GM10266 (cell line): Measurements from ENCODE around the gene CCDC81.
"Not testable (repeated sequence)": the region's sequence is repeated elsewhere in the genome, so short reads cannot be mapped to it uniquely, and the experiment has no call there.

ENCODE experiments used
- DNase-seq: peaks from one replicate; pipeline ENCODE4 v3.0.0; 2012; ENCODE audit errors: extremely low spot score
- TF ChIP-seq, protein P1 (sequence below): IDR thresholded peaks from 2 replicates; pipeline ENCODE4 v1.5.1; 2012; ENCODE audit warnings: mild to moderate bottlenecking, low read depth; ENCODE audit not compliant: control insufficient read depth, insufficient read depth; ENCODE audit errors: missing control alignments

Gene CCDC81

DNA sequence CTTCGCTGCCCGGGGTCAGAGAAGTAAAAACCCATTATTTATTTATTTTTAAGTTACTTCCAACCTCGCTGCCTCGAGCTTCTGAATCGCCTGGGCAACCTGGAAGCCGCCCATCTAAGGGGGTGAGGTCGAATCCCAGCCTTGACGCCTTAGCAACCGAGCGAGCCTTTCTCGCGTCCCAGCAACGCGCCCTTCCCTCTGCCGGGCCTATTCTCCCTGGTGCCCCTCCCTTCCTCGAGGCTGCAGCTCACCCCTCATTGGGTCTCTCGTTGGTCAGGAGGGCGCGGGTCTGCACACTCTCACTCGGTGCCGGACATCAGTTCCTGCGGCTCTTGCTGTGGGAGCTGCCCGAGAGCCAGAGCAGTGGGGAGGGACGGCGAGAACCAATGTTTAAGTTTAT, at the start of gene CCDC81:
TSS of gene CCDC81 (plus strand) at position 302 of the 400 bp plus-strand sequence. CDS start 277 bp downstream, outside the sequence.
- TF ChIP-seq, protein P1, sequence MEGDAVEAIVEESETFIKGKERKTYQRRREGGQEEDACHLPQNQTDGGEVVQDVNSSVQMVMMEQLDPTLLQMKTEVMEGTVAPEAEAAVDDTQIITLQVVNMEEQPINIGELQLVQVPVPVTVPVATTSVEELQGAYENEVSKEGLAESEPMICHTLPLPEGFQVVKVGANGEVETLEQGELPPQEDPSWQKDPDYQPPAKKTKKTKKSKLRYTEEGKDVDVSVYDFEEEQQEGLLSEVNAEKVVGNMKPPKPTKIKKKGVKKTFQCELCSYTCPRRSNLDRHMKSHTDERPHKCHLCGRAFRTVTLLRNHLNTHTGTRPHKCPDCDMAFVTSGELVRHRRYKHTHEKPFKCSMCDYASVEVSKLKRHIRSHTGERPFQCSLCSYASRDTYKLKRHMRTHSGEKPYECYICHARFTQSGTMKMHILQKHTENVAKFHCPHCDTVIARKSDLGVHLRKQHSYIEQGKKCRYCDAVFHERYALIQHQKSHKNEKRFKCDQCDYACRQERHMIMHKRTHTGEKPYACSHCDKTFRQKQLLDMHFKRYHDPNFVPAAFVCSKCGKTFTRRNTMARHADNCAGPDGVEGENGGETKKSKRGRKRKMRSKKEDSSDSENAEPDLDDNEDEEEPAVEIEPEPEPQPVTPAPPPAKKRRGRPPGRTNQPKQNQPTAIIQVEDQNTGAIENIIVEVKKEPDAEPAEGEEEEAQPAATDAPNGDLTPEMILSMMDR, result no peak
- DNase-seq, result no peak

DNA sequence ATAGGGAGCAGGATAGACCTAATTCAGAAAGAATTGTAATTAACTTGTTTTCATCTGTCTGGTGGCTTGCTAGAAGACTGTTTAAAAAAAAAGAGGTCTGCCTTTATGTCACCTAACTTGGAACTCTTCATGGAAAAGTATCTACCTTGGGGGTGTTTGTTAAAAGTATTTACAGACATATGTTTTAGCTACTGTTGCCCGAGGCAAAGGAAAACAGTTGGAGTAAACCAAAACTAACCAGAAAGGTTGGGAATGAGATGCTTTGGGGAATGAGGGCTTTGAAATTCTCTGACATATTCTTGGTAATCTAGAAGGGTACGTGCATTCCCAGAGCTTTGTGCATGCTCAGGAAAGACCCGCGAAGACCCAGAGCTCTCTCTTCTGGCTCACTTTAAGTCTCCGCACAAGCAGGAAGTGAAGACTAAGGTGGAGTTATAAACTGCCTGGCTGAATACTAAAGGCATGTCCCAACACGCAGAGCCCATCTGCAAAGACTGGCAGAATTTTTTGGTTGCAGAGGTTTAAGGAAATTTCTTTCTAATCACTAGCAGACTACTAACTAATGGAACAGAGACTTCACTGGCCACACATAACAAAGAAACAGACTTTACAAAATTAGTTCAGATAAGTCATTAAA, 39.4 kb upstream of the CCDC81 start:
- no peak for DNase-seq
- TF ChIP-seq, protein P1, result no peak

DNA sequence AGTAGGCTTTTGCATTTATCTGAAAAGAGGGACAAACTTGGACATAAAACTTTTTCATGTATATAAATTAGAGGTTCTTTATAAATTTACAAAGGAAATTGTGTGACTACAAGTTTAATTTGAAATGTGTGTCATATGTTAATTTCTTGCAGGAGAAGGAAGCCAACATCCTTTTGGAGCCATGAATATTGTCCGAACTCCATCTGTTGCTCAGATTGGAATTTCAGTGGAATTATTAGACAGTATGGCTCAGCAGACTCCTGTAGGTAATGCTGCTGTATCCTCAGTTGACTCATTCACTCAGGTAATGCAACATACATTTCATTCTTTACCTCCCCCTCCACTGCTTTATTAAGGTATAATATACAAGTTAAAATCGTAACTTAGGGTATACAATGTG, 37.5 kb upstream of the CCDC81 start:
- DNase-seq, result no peak
- TF ChIP-seq, protein P1, result no peak

DNA sequence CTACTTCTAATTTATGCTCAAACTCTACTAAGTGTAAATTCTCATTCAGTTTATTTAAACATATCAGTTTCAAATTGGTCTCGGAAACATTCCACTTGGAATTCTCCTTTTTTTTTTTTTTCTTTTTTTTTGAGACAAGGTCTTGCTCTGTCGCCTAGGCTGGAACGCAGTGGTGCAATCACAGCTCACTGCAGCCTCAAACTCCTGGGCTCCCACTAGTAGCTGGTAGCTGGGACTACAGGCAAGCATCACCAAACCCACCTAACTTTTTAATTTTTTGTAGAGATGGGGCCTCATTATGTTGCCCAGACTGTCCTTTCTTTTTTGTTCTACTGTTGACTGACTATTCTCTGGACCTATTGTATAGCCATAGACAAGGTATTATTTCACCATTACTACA, 33.3 kb upstream of the CCDC81 start:
- TF ChIP-seq, protein P1, result no peak
- no peak for DNase-seq

DNA sequence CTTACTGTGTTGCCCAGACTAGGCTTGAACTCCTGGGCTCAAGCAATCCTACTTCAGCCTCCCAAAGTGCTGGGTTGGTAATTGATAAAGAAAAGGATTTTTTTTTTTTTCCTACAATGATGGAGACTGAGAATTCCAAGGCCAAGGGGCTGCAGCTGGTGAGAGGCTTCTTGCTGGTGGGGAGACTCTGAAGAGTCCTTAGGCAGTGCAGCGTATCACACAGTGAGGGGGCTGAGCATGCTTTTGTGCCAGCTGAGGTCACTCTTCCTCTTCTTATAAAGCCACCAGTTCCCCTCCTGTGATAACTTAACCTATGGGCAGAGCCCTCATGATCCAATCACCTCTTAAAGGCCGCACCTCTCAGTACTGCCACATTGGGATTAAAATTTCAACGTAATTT, 28.2 kb upstream of the CCDC81 start:
- DNase-seq, result no peak
- TF ChIP-seq, protein P1, result no peak

DNA sequence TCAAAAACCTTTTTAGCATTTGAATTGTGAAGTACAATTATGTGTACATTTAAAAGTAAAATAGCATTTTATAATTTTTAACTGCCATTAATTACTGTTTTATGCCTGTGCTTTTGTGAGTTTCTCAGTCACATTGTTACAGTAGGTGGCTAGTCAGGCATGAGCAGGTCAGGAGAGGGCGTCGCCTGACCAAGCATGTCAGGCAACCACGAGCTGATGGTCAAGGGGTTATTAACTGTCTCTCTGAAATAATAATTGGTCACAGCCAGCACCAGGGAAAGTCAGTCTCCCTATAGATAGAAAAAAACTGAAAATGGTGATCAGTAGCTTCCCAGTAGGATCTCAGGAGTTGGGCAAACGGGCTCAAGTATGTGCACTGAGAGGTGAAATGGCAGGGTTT, 19.4 kb upstream of the CCDC81 start:
- TF ChIP-seq, protein P1, result no peak
- no peak for DNase-seq

DNA sequence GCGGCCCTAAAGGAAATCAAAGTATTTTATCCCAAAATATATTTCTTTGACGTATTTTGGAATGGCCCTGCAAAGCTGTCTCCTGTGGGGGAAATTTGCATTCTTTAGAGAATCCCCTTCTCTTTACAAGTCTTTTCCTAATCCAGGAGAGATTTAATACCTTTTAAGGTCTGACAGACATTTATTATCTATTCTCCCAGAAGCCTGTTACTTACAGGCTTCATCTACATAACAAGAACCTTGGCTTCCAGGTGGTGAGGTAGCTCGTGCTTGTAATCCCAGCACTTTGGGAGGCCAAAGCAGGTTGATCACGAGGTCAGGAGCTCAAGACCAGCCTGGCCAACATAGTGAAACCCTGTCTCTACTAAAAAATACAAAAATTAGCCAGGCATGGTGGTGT, 17.3 kb upstream of the CCDC81 start:
- not testable (repeated sequence) for DNase-seq

DNA sequence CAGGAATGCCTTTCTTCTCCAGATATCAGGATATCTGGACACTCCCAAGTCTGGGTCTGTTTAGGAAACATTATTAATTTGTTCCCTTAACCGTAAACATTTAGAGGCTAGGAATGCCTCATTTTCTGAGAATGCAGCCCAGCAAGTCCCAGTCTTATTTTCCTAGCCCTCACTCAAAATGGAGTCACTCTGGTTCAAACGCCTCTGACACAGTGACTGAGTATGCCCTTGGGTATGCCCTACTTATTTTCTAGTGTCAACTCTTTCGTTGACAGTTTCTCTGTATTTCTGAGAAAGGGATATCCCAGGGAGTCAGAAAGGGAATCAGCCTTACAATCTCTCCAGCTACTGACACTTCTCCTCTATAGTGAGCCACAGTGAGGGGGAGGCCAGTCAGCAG, 16.0 kb upstream of the CCDC81 start:
- no peak for DNase-seq
- TF ChIP-seq, protein P1, result no peak
